Calu3 (cell line): ENCODE measurements around the gene MPO. TPM values are rescaled to one million over a fixed set of nuclear protein-coding genes. Genes with fewer than 3 reads are reported as not detected.

Experiments
- BruUV-seq: library from RNA; stranded (reverse); fragments of 400-500 nt; replicated peaks from 2 replicates; lab custom pipeline; 2021; lab: Mats Ljungman, UMichigan
- CTCF ChIA-PET: fragments of 300-600 bp; sonication (Branson Sonifier 250); formaldehyde crosslinking; loops from one replicate; lab custom pipeline; 2022; ENCODE audit warnings: antibody characterized with exemption; lab: Charles Lee
- DNase-seq: peaks from one replicate; pipeline ENCODE4 v3.0.0; 2022
- H3K27ac Mint-ChIP-seq: one replicate; pipeline ENCODE4 v1.8.0; 2022; ENCODE audit warnings: mixed read lengths; ENCODE audit not compliant: unreplicated experiment
- H3K27me3 Mint-ChIP-seq: one replicate; pipeline ENCODE4 v1.8.0; 2022; ENCODE audit warnings: mixed read lengths; ENCODE audit not compliant: unreplicated experiment
- H3K36me3 Mint-ChIP-seq: one replicate; pipeline ENCODE4 v1.8.0; 2022; ENCODE audit warnings: mild to moderate bottlenecking, moderate library complexity, mixed read lengths; ENCODE audit not compliant: insufficient read depth, unreplicated experiment
- H3K4me1 Mint-ChIP-seq: one replicate; pipeline ENCODE4 v1.8.0; 2022; ENCODE audit warnings: mild to moderate bottlenecking, low read depth, mixed read lengths; ENCODE audit not compliant: unreplicated experiment
- H3K4me3 Mint-ChIP-seq: one replicate; pipeline ENCODE4 v1.8.0; 2022; ENCODE audit warnings: mild to moderate bottlenecking, low read depth, moderate library complexity, mixed read lengths; ENCODE audit not compliant: unreplicated experiment
- H3K9me3 Mint-ChIP-seq: one replicate; pipeline ENCODE4 v1.8.0; 2022; ENCODE audit warnings: low read depth, mixed read lengths; ENCODE audit not compliant: unreplicated experiment
- intact Hi-C: fragments of 100-400 bp; cut with micrococcal nuclease; formaldehyde crosslinking; loops from one replicate; pipeline ENCODE4 v1.10.0; 2022; ENCODE audit not compliant: unreplicated experiment
- total RNA-seq: library from RNA; stranded (reverse); gene quantifications from 2 replicates; pipeline ENCODE4 v1.2.3, GENCODE V29; 2022
- TF ChIP-seq, protein P1 (sequence below): fragments of 200-600 bp; IDR thresholded peaks from one replicate; pipeline ENCODE4 v1.8.0; 2022; ENCODE audit warnings: antibody characterized with exemption; ENCODE audit not compliant: unreplicated experiment

Gene MPO
- total RNA-seq, 1 experiment from 2014 or later, result not detected

GRCh38 chr17:58277802-58278595 is 2.7 kb downstream of the MPO start:
- Mint-ChIP-seq H3K27me3 (peaks cover 91% of the 10 kb centered on the region), H3K4me3 (no peak overlapping the region), H3K4me1 (no peaks in the 10 kb centered on the region), H3K36me3 (peaks cover 4% of the 10 kb centered on the region), H3K9me3 (no peaks in the 10 kb centered on the region), H3K27ac (no peak overlapping the region)
- CTCF ChIA-PET, result no interaction called here
- TF ChIP-seq, protein P1, sequence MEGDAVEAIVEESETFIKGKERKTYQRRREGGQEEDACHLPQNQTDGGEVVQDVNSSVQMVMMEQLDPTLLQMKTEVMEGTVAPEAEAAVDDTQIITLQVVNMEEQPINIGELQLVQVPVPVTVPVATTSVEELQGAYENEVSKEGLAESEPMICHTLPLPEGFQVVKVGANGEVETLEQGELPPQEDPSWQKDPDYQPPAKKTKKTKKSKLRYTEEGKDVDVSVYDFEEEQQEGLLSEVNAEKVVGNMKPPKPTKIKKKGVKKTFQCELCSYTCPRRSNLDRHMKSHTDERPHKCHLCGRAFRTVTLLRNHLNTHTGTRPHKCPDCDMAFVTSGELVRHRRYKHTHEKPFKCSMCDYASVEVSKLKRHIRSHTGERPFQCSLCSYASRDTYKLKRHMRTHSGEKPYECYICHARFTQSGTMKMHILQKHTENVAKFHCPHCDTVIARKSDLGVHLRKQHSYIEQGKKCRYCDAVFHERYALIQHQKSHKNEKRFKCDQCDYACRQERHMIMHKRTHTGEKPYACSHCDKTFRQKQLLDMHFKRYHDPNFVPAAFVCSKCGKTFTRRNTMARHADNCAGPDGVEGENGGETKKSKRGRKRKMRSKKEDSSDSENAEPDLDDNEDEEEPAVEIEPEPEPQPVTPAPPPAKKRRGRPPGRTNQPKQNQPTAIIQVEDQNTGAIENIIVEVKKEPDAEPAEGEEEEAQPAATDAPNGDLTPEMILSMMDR, result no peak
- DNase-seq, result no peak
- BruUV-seq, result no TSS peak
- intact Hi-C loops, result no loop called here

GRCh38 chr17:58277107-58277801 is 3.5 kb downstream of the MPO start:
- TF ChIP-seq, protein P1, result peak; percentile 16
- H3K27me3 Mint-ChIP-seq, result peaks cover 91% of the 10 kb centered on the region
- peaks cover 4% of the 10 kb centered on the region for H3K36me3 Mint-ChIP-seq
- CTCF ChIA-PET, result no interaction called here
- no peaks in the 10 kb centered on the region for H3K4me1 Mint-ChIP-seq
- H3K27ac Mint-ChIP-seq, result no peak overlapping the region
- no peaks in the 10 kb centered on the region for H3K9me3 Mint-ChIP-seq
- no peak overlapping the region for H3K4me3 Mint-ChIP-seq
- DNase-seq, result no peak
- no TSS peak for BruUV-seq
- intact Hi-C loops, result no loop called here

GRCh38 chr17:58276423-58276822 is 4.3 kb downstream of the MPO start:
- DNase-seq, result no peak
- Mint-ChIP-seq H3K27me3 (peaks cover 90% of the 10 kb centered on the region), H3K9me3 (no peaks in the 10 kb centered on the region), H3K36me3 (peaks cover 4% of the 10 kb centered on the region), H3K4me3 (no peak overlapping the region), H3K27ac (no peak overlapping the region), H3K4me1 (no peaks in the 10 kb centered on the region)
- TF ChIP-seq, protein P1, result no peak
- CTCF ChIA-PET, result no interaction called here
- intact Hi-C loops, result no loop called here
- BruUV-seq, result no TSS peak

- intact Hi-C loops, result no loop called here
- no peak overlapping the region for H3K4me3 Mint-ChIP-seq
- TF ChIP-seq, protein P1, result no peak
- H3K36me3 Mint-ChIP-seq, result peaks cover 4% of the 10 kb centered on the region
- CTCF ChIA-PET, result no interaction called here
- DNase-seq, result no peak
- H3K4me1 Mint-ChIP-seq, result no peaks in the 10 kb centered on the region
- H3K27me3 Mint-ChIP-seq, result peaks cover 80% of the 10 kb centered on the region
- H3K27ac Mint-ChIP-seq, result no peak overlapping the region
- no peaks in the 10 kb centered on the region for H3K9me3 Mint-ChIP-seq
- no TSS peak for BruUV-seq
Observed at GRCh38 chr17:58275417-58275816, 5.3 kb downstream of the MPO start.
